SK-N-SH (cell line): ENCODE data around the gene WDR82. TPM values are rescaled to one million over a fixed set of nuclear protein-coding genes. Genes with fewer than 3 reads are reported as not detected.

ENCODE experiments used
- CTCF ChIA-PET: fragments of 300-600, 350-600 bp; formaldehyde crosslinking; extraction: SDS; loops from one replicate; lab custom pipeline; 2021; lab: Yijun Ruan, JAX
- POLR2A ChIA-PET: fragments of 350-600 bp; sonication (Branson Sonifier 250); formaldehyde crosslinking; extraction: SDS; loops from one replicate; lab custom pipeline; 2020; ENCODE audit warnings: antibody characterized with exemption, inconsistent platforms; lab: Yijun Ruan, JAX
- DNase-seq: peaks from one replicate; pipeline ENCODE4 v3.0.0; 2012
- H2AFZ ChIP-seq: fragments of 200-600 bp; sonication (generic); 2 replicates; pipeline ENCODE4 v1.8.1; 2016; ENCODE audit warnings: antibody characterized with exemption, mild to moderate bottlenecking, low read depth
- H3F3A ChIP-seq: fragments of 200-600 bp; sonication (generic); replicated peaks from 2 replicates; pipeline ENCODE3; 2016; ENCODE audit warnings: antibody characterized with exemption, mild to moderate bottlenecking; ENCODE audit not compliant: insufficient read depth
- H3K27ac ChIP-seq, 2 experiments: fragments of 200-500 bp in 1 of 2; fragments of 200-600 bp in 1 of 2; sonication (Bioruptor generic) in 1 of 2; sonication (generic), shearing (Covaris generic) in 1 of 2; 2 replicates each; pipeline versions ENCODE4 v1.5.1 to v1.6.1; 2014 to 2016; ENCODE audit warnings: low read depth in 2 of 2, inconsistent platforms in 1 of 2, low read length in 1 of 2, mild to moderate bottlenecking in 1 of 2, mixed read lengths in 1 of 2
- H3K27me3 ChIP-seq: fragments of 200-600 bp; sonication (generic), shearing (Covaris generic); 2 replicates; pipeline ENCODE4 v1.6.1; 2016; ENCODE audit warnings: mixed run types; ENCODE audit not compliant: insufficient read depth
- H3K36me3 ChIP-seq, 2 experiments: fragments of 200-500 bp in 1 of 2; fragments of 200-600 bp in 1 of 2; sonication (Bioruptor generic) in 1 of 2; sonication (generic) in 1 of 2; replicated peaks in 1 of 2; 2 replicates each; pipeline versions ENCODE3 to v1.5.1; 2014 to 2016; ENCODE audit warnings: low read length in 1 of 2, mild to moderate bottlenecking in 1 of 2; ENCODE audit not compliant: insufficient read depth in 2 of 2, control insufficient read depth in 1 of 2
- H3K4me1 ChIP-seq, 2 experiments: fragments of 200-500 bp in 1 of 2; fragments of 200-600 bp in 1 of 2; sonication (Bioruptor generic) in 1 of 2; sonication (generic), shearing (Covaris generic) in 1 of 2; 2 replicates each; pipeline versions ENCODE4 v1.5.1 to v1.6.1; 2014 to 2016; ENCODE audit warnings: low read depth in 1 of 2, low read length in 1 of 2, mixed run types in 1 of 2; ENCODE audit not compliant: insufficient read depth in 2 of 2, control insufficient read depth in 1 of 2
- H3K4me2 ChIP-seq: fragments of 200-600 bp; sonication (generic), shearing (Covaris generic); 2 replicates; pipeline ENCODE4 v1.6.1; 2017; ENCODE audit warnings: mixed run types
- H3K4me3 ChIP-seq, 2 experiments: fragments of 200-500 bp in 1 of 2; fragments of 200-600 bp in 1 of 2; sonication (Bioruptor generic) in 1 of 2; sonication (generic), shearing (Covaris generic) in 1 of 2; 2 replicates each; pipeline versions ENCODE4 v1.5.1 to v1.8.1; 2014 to 2016; ENCODE audit warnings: low read depth in 2 of 2, inconsistent platforms in 1 of 2, low read length in 1 of 2, mild to moderate bottlenecking in 1 of 2, mixed read lengths in 1 of 2, moderate library complexity in 1 of 2
- H3K79me2 ChIP-seq: fragments of 200-600 bp; sonication (generic); 2 replicates; pipeline ENCODE4 v1.8.1; 2017; ENCODE audit warnings: mild to moderate bottlenecking; ENCODE audit not compliant: insufficient read depth
- H3K9ac ChIP-seq: fragments of 200-600 bp; sonication (generic); 2 replicates; pipeline ENCODE4 v1.6.1; 2017; ENCODE audit warnings: mixed run types
- H3K9me2 ChIP-seq: fragments of 200-600 bp; sonication (generic); 2 replicates; pipeline ENCODE4 v1.6.1; 2017; ENCODE audit warnings: mixed run types
- H3K9me3 ChIP-seq: fragments of 200-600 bp; sonication (generic); 2 replicates; pipeline ENCODE4 v1.6.1; 2017; ENCODE audit warnings: mixed run types, mild to moderate bottlenecking, moderate library complexity
- H4K20me1 ChIP-seq: fragments of 200-600 bp; sonication (generic); 2 replicates; pipeline ENCODE4 v1.6.1; 2017; ENCODE audit warnings: mild to moderate bottlenecking, mixed run types; ENCODE audit not compliant: insufficient read depth
- ELF1 ChIP-seq: IDR thresholded peaks from 2 replicates; pipeline ENCODE4 v1.4.0; 2012
- EZH2phosphoT487 ChIP-seq: fragments of 200-600 bp; sonication (generic); IDR thresholded peaks from 2 replicates; pipeline ENCODE4 v1.6.1; 2017; ENCODE audit warnings: low read depth, mixed run types, mild to moderate bottlenecking, antibody characterized with exemption, moderate library complexity, borderline replicate concordance
- FOXM1 ChIP-seq: IDR thresholded peaks from 2 replicates; pipeline ENCODE4 v1.4.0; 2012; ENCODE audit warnings: low read depth, mild to moderate bottlenecking
- IRF3 ChIP-seq: fragments of 150-350 bp; IDR thresholded peaks from 2 replicates; pipeline ENCODE4 v1.6.1; 2016; ENCODE audit warnings: mild to moderate bottlenecking, low read depth, low read length
- JUND ChIP-seq: IDR thresholded peaks from 2 replicates; pipeline ENCODE4 v1.4.0; 2012
- MAX ChIP-seq: IDR thresholded peaks from 2 replicates; pipeline ENCODE4 v1.4.0; 2012; ENCODE audit warnings: low read depth
- MEF2A ChIP-seq: IDR thresholded peaks from 2 replicates; pipeline ENCODE4 v1.4.0; 2012; ENCODE audit warnings: low read depth, borderline replicate concordance
- MXI1 ChIP-seq: IDR thresholded peaks from 2 replicates; pipeline ENCODE4 v1.6.1; 2012; ENCODE audit warnings: mild to moderate bottlenecking, low read depth, low read length, improper control_type of control experiment
- NFIC ChIP-seq: IDR thresholded peaks from 2 replicates; pipeline ENCODE4 v1.4.0; 2012; ENCODE audit warnings: borderline replicate concordance
- NRF1 ChIP-seq: IDR thresholded peaks from 2 replicates; pipeline ENCODE4 v1.6.1; 2012; ENCODE audit warnings: low read depth, mild to moderate bottlenecking, low read length
- PBX3 ChIP-seq: IDR thresholded peaks from 2 replicates; pipeline ENCODE4; 2012
- RAD21 ChIP-seq: IDR thresholded peaks from 2 replicates; pipeline ENCODE4 v1.6.1; 2012; ENCODE audit warnings: mild to moderate bottlenecking, low read length
- RCOR1 ChIP-seq: fragments of 150-350 bp; IDR thresholded peaks from 2 replicates; pipeline ENCODE4 v1.6.1; 2017; ENCODE audit warnings: antibody characterized with exemption, low read length
- REST ChIP-seq: IDR thresholded peaks from 2 replicates; pipeline ENCODE4 v1.6.1; 2012; ENCODE audit warnings: mild to moderate bottlenecking, low read depth, low read length, moderate library complexity
- RFX5 ChIP-seq: IDR thresholded peaks from 2 replicates; pipeline ENCODE4 v1.6.1; 2012; ENCODE audit warnings: mild to moderate bottlenecking, improper control_type of control experiment, low read length
- SIN3A ChIP-seq: IDR thresholded peaks from 2 replicates; pipeline ENCODE4 v1.6.1; 2012; ENCODE audit warnings: low read depth, mild to moderate bottlenecking, low read length, moderate library complexity, borderline replicate concordance
- SMC3 ChIP-seq: IDR thresholded peaks from 2 replicates; pipeline ENCODE4 v1.6.1; 2012; ENCODE audit warnings: low read depth, low read length, improper control_type of control experiment
- TAF1 ChIP-seq: IDR thresholded peaks from 2 replicates; pipeline ENCODE4 v1.6.1; 2012; ENCODE audit warnings: low read depth, mild to moderate bottlenecking, low read length, moderate library complexity, borderline replicate concordance
- TEAD4 ChIP-seq: IDR thresholded peaks from 2 replicates; pipeline ENCODE4 v1.4.0; 2012; ENCODE audit warnings: mild to moderate bottlenecking, borderline replicate concordance; ENCODE audit not compliant: insufficient read depth
- YY1 ChIP-seq: IDR thresholded peaks from 2 replicates; pipeline ENCODE4 v1.4.0; 2012; ENCODE audit warnings: low read depth, mild to moderate bottlenecking
- WGBS: methylation state at CpG from one replicate; pipeline ENCODE4 v1.1.6; 2017; ENCODE audit warnings: low lambda C conversion rate; 5-methylcytosine and 5-hydroxymethylcytosine counted together
- polyA plus RNA-seq, 3 experiments: library from polyadenylated mRNA; depleted of rRNA; stranded (reverse); fragments of >200 nt; gene quantifications; 2 replicates each; pipeline ENCODE4 v1.2.3, GENCODE V29; 2012

The WDR82 gene
- polyA plus RNA-seq, 1 of the 3 experiments (the other 2 are of a cell fraction): 41.2 TPM

GRCh38 chr3:52230461-52230860 is 48.0 kb downstream of the WDR82 start:
- Histone ChIP-seq H3K4me3 (no peak overlapping the region), H4K20me1 (peaks cover 19% of the 10 kb centered on the region), H3F3A (no peaks in the 10 kb centered on the region), H3K27me3 (no peaks in the 10 kb centered on the region), H2AFZ (no peak overlapping the region), H3K9me3 (no peaks in the 10 kb centered on the region), H3K4me2 (no peak overlapping the region), H3K36me3 (peaks cover 11 to 42% of the 10 kb centered on the region in 2 experiments), H3K79me2 (peaks cover 37% of the 10 kb centered on the region), H3K9me2 (no peaks in the 10 kb centered on the region), H3K27ac (no peak overlapping the region), H3K4me1 (peaks cover 0 to 6% of the 10 kb centered on the region in 2 experiments; a peak in 1 of 4 replicates), H3K9ac (no peak overlapping the region)
- DNase-seq: no peak
- 92% methylated on average over 6 of the region's 6 CpGs for WGBS
- CTCF ChIA-PET: interaction anchor here (0.9 to 11.8 kb wide), 9 partner anchors 11 to 182 kb away, joined by 3 to 257 read pairs (median 6); partner anchors contain the start of genes PPM1M, TLR9 and WDR82
- POLR2A ChIA-PET: interaction anchor here (1.4 kb wide), 1 partner anchor 8 kb away, joined by 3 read pairs; the partner anchor contains the start of gene TWF2
- TF ChIP-seq RAD21: no peak
- no peak for TF ChIP-seq TAF1
- no peak for TF ChIP-seq SMC3
- no peak for TF ChIP-seq JUND
- no peak for TF ChIP-seq TEAD4
- no peak for TF ChIP-seq MXI1

GRCh38 chr3:52229656-52230055 is 48.8 kb downstream of the WDR82 start:
- Histone ChIP-seq H3F3A (no peaks in the 10 kb centered on the region), H3K4me2 (no peak overlapping the region), H3K9ac (no peak overlapping the region), H3K27me3 (no peaks in the 10 kb centered on the region), H3K79me2 (peaks cover 28% of the 10 kb centered on the region), H4K20me1 (peaks cover 19% of the 10 kb centered on the region), H3K9me3 (no peaks in the 10 kb centered on the region), H3K27ac (no peak overlapping the region), H3K9me2 (no peaks in the 10 kb centered on the region), H2AFZ (no peak overlapping the region), H3K4me3 (no peak overlapping the region), H3K36me3 (peaks cover 10 to 37% of the 10 kb centered on the region in 2 experiments), H3K4me1 (peaks cover 0 to 4% of the 10 kb centered on the region in 2 experiments; a peak in 1 of 4 replicates)
- no peak for TF ChIP-seq EZH2phosphoT487
- TF ChIP-seq NFIC: no peak
- TF ChIP-seq YY1: no peak
- TF ChIP-seq RFX5: no peak
- no peak for TF ChIP-seq SIN3A
- TF ChIP-seq REST: no peak
- no peak for TF ChIP-seq RCOR1
- no peak for TF ChIP-seq IRF3
- TF ChIP-seq NRF1: no peak
- TF ChIP-seq RAD21: no peak
- TF ChIP-seq FOXM1: no peak
- TF ChIP-seq SMC3: no peak
- TF ChIP-seq MAX: no peak
- TF ChIP-seq MEF2A: no peak
- no peak for TF ChIP-seq PBX3
- TF ChIP-seq TAF1: no peak
- TF ChIP-seq ELF1: no peak
- ChIA-PET POLR2A (interaction anchor here (1.4 kb wide), 1 partner anchor 9 kb away, joined by 3 read pairs; the partner anchor contains the start of gene TWF2), CTCF (interaction anchor here (1.0 to 11.8 kb wide), 5 partner anchors 10 to 228 kb away, joined by 3 to 257 read pairs (median 4); partner anchors contain the start of gene TLR9)
- WGBS: 95% methylated on average over 10 of the region's 13 CpGs
- no peak for DNase-seq
